ENCODE data around the gene RBCK1.
"Not testable (repeated sequence)": the region's sequence is repeated elsewhere in the genome, so short reads cannot be mapped to it uniquely, and the experiment has no call there.

The RBCK1 gene

DNA sequence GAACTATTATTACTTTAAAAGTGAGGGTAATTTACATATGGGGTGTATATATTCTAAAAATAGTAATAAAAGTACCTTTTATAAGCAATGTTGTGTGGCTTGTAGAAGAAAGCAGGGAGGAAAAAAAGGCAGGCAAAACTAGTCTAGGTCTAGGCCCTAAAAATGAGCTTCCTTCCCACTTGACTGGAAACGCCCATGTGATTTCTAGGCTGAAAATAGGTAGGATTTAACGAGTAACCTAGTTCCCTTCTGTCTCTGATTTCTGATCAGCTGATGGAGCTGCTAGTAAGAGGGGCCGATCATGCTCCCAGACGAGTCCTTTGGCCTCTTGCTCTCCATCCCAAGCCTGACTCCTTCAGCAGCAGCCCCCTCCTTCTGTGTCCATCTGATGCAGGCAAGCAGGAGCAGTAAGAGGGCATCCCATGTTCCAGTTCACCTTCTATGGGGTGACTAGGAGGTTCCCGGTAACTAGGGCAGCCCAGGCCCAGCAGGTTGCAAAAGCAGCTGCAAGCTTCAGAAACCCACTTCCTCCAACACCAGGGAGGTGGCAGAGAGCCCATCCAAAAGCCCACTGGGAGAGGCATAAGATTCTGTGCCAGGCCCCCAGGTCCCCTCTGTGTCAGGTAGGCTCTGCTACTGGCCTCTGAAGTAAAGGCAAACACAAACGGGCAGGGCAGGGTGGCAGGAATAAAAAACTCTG, 29.8 kb downstream of the RBCK1 start:
- DNase-seq (ENCODE audit: low spot score): no peak

DNA sequence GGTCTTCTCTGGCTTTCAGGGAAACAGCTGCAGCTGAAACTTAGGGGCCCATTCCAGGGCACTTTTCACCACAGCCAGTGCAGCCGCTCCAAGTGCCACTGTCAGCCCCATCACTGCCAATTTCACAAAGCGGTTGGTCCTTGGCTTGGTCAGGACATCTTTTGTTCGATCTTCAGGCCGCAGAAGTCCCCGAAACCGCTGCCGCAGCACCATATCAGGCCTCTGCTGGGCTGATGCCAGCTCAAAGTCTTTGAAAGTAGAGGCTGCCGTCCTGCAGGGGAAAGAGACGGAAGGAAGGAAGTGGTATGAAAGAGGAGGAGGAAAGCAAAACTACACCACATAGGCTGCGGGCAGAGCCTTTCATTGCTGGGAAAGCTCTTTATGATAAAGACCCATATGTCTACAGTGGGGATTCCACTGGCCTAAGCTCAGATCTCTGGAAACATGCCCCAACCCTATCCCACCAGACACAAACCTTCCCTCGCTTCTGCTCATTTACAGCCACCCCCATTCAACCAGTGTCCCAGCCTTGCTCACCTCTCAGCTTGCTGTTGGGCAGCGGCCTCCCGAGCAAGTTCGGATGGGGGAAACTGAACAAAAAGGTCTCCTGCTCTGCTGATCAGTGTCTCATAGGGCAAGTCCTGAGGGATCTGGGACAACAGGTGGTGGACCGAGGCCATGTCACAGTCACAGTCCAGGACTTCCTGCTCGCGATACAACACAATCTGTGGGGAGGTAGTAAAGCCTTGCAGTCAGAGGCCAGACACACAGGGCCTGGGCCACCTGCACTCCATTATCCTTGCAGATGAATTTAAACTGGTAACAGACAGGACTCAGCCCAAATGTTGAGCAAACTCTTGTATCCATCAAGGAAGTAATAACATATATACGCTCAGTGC, 30.7 kb downstream of the RBCK1 start:
- DNase-seq (ENCODE audit: low spot score): no peak

DNA sequence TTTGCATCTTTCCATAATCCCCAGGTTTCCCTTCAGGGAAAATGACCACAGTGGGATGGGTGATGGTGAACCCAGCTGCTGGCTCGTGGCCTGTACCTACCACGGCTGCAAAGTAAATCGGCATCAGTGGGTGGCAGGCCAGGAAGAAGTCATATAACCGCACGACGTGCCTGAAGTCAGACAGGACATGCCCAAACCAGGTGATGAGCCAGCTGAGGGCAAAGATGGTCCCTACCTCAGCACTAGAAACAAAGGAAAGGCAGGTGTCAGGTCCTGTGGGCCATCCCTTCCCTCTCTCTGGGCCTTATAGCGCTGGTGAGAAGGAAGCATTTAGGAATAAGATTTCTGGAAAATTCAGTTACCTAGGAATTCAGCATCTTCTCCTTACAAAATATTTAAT, 32.0 kb downstream of the RBCK1 start:
- no peak for DNase-seq (ENCODE audit: low spot score)

DNA sequence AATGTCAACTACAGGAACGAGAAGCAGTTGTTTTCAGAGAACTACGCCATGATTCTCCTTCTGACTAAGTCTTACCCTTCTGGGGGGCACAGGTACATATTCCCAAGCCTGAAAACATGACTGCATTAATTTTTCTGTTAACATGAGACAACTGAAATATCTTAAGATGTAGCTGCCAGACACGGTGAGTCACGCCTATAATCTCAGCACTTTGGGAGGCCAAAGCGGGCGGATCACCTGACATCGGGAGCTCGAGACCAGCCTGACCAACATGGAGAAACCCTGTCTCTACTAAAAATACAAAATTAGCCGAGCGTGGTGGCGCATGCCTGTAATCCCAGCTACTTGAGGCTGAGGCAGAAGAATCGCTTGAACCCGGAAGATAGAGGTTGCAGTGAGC, 32.5 kb downstream of the RBCK1 start:
- DNase-seq (ENCODE audit: low spot score): no peak

DNA sequence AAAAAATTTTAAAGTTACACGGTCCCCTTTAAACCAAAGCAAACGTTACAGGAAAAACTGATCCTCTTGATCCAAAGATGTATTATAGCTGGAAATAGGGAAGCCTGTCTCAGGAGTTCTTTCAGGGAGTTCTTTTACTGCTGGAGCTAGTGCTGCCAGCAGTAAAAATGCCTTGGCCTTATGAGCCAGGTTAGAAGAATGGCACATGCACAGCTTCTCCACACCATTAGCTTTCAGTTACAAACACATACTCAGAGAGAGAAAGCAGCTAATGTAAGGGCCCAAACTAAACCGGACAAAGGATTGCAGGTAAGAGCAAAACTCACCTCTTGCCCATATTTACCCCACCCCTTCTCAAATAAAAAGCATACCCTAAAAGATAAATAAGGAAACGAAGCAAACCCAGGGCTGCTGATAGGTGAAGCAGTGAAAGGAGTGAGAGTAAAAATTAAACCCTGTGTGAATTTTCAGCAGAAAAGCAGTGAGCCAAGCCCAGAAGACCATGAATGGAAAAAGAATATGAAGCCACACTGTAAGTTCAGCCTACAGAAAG, 35.2 kb downstream of the RBCK1 start:
- no peak for DNase-seq (ENCODE audit: low spot score)

DNA sequence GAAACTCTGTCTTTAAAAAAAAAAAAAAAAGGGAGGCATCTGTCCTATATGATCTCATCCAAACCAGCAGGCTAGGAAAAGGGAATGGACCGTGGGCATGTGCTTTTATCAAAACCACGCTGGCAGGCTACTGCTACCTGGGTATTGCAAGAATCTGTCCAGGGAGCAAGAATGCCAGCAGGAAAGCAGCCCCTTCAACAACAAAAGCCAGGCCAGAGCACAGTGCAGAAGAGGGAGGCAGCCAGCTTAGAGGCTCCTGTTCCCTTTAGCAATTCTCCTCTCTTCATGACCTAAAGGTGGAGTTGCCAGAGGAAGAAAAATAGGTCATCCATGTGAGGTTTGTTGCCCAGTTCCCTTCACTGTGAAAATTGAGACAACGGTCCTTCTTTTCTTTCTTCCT, 36.0 kb downstream of the RBCK1 start:
- no peak for DNase-seq (ENCODE audit: low spot score)

DNA sequence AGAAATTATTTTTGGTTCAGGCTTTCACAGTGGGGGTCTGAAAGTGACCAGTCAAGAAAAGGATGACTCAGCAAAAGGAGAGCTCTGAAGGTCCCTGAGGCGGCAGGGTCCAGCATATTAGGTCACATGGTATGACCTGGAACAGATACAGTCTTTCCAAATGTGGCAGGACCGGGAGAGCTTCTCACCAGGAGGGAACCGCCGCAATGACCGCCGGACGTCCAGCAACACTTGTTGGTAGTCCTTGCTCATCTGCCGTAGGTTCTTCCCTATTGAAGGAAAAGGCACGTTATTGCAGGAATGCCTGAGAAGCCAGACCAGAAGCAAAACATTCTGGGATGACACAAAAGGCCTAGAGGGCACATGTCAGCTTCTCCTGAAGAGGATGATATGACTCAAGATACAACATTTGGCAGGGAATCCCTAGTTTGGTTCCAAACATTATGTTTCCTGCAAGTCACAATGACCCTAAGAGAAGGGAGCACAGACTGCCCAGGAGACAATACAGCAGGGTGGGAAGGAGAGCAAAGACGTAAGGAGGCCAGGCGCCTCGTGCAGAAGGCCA, 36.8 kb downstream of the RBCK1 start:
- DNase-seq (ENCODE audit: low spot score): peak; percentile 80

DNA sequence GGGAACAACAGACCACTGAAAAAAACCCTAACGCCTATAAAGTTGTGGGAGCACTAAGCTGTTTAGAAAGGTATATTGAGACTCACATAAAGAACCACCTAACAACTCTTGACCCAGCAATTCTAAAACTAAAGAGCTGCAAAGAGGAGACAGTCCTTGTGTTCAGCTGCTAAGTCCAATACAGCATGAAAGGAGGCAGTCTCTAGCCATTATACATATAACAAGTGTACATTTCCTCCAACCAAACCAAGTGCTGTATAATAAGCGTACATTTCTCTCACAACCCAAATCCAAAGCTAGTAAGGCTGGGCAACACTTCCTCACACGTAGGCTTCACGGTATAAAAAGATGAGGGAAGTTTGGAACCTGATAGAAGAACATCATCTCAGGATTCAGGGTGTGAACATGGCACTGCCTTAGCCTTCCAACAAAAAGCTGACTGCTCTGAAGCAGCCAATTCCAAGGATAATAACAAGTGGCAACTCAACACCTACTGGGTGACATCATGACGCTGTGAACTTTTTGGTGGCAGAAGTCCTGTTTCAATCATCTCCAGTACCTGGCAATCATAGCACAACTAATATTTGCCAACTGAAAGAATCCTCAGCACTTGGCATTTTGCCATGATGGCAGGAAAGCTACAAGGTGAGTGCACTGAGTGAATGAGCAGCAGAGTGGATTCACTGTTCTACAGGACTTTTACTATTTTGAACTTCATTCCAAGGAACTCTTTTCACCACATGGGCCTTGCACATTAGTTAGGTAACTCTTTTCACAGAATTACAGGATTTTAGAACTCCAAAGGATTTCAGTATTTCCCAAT, 37.6 kb downstream of the RBCK1 start:
- no peak for DNase-seq (ENCODE audit: low spot score)

DNA sequence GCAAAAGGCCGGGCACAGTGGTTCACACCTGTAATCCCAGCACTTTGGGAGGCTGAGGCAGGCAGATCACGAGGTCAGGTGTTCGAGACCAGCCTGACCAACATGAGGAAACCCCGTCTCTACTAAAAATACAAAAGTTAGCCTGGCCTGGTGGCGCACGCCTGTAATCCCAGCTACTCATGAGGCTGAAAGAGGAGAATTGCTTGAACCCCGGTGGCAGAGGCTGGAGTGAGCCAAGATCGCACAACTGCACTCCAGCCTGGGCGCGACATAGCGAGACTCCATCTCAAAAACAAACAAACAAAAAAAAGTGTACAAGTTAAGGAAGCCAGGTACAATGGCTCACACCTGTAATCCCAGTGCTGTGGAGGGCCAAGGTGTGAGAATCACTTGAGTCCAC, 43.9 kb downstream of the RBCK1 start:
- DNase-seq (ENCODE audit: low spot score): not testable (repeated sequence)

DNA sequence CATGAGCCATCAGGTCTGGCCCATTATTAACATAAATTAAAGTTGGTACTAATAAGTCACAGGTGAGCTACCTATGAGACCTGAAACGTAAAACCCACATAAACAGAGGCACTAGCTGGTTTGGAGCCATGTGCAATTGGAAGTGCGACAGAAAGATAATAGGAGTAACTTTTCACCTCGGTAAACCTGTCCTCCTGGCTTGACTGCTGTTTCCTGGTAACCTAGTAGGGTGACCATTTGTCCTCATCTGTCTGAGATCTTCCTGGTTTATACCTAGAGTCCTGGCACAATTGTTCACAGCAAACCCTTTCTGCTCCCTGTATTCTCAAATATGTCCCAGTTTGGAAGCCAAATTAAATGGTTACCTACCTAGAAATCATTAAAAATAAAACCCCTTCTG, 46.9 kb downstream of the RBCK1 start:
- no peak for DNase-seq (ENCODE audit: low spot score)

DNA sequence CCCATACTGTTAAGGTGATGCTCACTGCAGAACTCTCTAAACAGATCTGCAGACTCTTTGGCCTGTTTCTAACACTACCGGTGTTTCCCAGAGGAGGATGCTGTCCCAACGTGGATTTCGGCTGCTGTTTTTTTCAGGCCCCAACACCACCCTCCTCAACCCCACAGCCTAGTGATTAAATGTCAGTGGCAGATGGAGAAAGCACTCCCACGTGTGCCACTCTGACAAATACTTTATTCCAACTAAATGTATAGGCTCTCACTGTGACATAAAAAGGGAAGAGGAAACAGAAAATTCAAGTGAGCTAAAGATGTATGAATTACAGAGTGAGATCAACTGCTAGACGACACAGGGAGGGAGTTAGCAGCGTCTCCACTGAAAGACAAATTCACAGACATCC, 50.7 kb downstream of the RBCK1 start:
- DNase-seq (ENCODE audit: low spot score): peak; percentile 30

DNA sequence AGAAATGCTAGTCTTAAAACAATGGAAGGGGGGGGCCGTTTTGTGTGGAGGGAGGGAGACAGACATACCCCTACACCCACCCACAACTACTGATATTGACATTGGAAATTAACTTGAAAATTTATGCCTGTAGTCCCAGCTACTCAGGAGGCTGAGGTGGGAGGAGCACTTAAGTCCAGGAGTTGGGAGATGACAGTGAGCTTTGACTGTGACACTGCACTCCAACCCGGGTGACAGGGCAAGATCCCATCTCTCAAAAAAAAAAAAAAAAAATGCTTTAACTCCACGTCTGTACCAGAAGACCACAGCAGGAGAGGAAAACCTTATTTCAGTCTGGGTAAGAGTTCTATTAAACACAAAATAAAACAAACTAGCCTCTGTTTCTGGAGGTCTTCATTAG, 52.1 kb downstream of the RBCK1 start:
- no peak for DNase-seq (ENCODE audit: low spot score)

DNA sequence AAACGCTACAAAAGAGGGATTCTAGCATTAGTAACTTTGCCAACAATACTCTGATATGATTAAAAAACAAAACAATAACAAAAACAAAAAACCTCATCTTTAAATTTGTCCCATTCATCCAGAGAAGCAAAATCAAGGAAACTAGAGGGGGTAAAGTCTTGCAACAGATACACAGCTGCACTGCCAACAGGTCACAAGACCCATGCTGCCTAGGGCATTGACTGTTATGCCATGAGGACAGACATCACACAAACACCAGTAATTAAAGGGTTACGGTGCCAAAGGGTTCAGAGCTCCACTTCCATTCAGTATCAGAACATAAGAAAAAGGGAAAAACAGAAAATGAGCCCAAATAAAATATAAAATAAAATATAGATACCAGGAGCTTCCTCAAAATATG, 52.6 kb downstream of the RBCK1 start:
- DNase-seq (ENCODE audit: low spot score): no peak

DNA sequence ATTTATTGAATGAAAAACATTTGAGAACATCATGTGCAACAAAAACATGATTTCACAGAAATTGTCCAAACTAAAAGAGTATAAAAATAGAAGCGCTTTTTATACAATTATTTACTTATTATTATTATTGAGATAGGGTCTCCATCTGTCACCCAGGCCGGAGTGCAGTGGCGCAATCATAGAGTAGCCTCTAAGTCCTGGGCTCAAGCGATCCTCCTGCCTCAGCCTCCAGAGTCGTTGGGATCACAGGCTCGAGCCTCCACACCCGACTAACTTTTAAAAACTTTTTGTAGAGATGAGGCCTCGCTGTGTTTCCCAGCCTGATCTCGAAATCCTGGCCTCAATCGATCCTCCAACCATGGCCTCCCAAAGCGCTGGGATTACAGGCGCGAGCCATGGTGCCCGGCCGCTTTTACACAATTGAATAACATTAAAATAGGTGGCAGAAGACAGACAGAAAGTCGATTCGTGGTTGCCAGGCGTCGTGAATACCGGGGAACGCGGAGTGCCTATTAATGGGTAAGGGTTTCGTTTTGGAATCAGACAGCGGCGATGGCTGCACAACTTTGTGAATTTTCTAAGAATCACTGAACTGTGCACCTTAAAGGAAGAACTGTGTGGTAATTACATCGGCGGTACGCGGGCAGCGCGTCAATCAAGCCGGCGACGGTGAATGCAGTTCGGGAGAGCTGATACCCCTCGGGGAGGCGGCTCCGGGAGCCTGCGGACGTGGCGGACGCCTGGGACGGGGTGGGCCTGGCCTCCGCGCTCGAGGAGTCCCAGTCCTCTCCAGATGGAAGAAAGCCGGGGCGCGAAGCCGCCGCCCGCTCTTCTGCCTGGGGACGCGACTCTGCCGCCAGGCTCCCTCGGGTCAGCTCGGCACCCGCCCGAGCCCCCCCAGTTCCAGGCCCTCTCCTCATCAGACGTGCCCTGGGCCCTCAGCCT, 53.4 kb downstream of the RBCK1 start:
- peak; percentile 36 for DNase-seq (ENCODE audit: low spot score)

DNA sequence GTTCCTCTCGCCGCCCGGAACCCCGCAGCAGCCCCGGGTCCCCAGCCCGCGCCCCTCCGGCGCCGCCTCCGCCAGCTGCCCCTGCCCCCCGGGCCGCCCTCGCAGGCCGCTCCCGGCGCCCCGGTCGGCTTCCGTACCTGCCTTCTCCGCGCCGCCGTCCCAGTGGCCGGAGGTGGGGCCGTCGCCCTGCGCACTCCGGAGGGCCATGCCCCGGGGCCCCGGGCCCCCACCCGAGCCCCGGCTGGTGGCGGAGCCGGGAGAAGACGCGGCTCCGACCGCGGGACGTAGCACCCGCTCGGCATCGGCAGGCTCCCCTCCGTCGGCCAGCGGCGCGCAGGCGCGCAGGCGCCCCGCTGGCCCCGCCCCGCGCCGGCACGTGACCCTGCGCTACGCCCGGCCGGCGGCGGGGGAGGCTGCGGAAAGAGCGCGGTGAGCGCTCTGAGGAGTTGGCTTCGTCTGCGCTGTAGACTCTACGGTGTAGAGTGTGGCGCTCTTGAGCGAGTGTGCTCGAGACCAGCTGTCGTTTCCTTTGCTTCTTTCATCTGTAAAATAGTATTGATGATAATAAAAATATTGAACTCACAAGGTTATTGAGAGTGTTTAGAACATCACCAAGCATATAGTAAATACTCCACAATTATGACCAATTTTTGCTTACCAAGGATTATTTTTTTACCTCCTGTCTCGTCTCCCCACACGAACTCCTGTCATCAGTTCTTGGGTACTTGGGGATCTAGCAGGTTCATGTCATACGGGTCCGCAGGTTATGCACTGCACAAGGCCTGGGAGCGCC, 54.3 kb downstream of the RBCK1 start, which contains the start of gene TBC1D20:
Gene TBC1D20 (minus strand): TSS at position 335 of the 793 bp plus-strand sequence. CDS start 128 bp downstream, at position 207.
- peak; percentile 87 for DNase-seq (ENCODE audit: low spot score)

DNA sequence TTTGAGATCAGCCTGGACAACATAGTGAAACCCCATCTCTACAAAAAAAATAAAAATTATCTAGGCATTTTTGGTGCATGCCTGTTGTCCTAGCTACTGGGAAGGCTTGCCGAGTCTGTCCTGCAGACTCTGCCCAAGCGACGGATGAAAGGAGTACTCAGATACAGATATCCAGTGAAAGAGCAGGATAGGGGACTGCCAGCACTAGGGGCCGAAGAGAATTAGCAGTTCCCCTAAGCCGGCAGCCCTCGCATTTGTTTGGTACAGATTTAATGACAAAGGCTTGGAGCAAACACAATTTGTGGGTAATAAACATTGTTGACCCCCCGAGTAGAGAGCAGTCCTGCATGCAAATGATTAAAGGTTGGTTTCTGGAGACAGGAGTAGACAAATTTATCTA, 59.7 kb downstream of the RBCK1 start:
- DNase-seq (ENCODE audit: low spot score): no peak

DNA sequence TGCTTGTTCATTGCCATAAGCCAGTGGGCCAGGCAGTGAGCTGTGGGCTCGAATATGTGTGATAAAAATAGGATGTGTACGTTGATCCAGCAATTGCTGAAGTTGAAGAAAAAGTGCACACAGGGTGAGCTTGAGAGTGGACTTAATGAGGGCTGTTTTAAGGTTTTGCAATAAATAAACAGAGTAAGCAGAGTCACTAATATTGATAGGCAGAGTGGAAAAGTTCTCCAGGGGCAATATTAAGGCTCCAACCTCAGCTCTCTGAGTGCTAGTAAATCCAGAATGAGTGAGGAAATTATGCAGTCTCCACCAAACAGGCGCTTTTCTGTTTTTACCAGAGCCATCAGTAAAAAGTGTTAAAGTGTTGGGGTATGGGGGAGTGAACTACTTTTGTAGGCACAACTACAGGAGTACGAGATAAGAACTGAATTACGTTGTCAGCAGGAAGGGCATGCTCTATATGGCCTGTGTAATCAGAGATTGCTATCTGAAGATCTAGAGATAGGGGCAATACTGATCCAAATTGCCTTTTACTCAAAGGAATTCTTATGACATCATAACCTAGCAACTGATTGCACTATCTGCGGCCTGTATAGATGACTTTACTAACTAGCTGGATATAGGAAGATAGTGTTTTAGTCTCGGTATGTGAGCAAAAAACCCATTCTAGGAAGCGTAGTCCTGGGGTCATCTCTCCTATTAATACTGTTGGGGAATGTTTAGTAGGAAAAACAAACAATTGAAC, 61.8 kb downstream of the RBCK1 start:
- DNase-seq (ENCODE audit: low spot score): no peak

DNA sequence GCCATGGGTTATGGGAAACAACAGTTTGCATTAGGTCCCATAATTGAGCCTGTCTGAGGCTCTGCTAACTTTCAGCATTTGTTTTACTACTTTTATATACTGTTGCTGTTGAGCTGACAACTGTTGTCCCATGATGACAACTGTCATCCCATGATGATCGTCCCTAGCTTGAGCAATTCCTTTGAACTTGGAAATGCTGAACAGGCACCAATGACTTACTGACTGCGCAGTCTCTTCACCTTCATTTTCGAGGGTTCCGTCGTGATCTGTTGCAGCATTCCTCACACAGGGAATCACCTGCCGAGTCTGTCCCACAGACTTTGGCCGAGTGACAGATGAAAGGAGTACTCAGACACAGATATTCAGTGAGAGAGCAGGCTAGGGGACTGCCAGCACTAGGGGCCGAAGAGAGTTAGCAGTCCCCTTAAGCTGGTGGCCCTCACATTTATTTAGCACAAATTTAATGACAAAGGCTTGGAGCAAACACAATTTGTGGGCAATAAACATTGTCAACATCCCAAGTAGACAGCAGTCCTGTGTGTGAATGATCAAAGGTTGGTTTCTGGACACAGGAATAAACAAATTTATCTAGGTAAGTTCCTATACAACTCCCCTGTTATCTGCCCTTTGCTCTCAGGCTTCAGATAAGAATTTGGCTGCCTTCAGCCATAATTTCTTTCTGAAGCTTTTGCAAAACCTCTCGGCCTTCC, 64.2 kb downstream of the RBCK1 start:
- DNase-seq (ENCODE audit: low spot score): no peak

Data from kidney capillary endothelial cell (primary cell).